Measurements from ENCODE around the gene NBEA.

DNA sequence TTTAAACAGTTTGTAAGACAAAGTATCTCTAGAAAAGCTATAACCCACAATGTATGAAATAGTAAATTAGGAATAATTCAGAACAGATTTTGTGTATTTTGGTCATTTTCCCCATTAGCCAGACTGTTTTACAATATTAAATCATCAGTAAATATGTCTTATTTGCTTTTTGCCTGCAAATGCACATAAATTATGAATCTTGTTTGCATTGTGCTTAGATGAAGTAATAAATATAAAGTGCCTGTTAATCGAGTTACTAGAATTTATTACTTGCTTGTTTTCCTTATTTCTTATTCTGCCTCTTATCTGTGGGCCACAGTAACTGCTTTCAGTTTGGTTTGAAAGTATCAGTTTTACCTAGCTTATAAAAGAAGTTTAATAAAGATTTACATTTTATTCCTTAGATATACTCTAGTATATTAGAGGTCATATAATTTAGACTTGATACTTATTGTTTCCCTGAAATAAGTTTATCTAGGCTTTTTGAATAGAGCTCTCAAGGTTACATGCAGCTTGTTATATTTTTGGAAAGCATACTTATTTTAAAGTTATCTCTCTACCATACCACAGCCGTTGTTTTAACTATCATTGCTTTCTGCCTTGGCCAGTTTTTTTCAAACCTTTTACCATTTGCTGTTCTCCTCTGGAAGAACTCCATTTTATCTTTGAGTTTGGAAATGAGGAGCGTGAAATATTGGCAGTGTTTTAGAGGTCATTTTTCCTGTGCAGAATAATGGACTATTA is 238.0 kb downstream of the NBEA start:
- TF ChIP-seq POLR2A (IDR thresholded peaks at IDR 0.05): no peak
- TF ChIP-seq, protein P1, sequence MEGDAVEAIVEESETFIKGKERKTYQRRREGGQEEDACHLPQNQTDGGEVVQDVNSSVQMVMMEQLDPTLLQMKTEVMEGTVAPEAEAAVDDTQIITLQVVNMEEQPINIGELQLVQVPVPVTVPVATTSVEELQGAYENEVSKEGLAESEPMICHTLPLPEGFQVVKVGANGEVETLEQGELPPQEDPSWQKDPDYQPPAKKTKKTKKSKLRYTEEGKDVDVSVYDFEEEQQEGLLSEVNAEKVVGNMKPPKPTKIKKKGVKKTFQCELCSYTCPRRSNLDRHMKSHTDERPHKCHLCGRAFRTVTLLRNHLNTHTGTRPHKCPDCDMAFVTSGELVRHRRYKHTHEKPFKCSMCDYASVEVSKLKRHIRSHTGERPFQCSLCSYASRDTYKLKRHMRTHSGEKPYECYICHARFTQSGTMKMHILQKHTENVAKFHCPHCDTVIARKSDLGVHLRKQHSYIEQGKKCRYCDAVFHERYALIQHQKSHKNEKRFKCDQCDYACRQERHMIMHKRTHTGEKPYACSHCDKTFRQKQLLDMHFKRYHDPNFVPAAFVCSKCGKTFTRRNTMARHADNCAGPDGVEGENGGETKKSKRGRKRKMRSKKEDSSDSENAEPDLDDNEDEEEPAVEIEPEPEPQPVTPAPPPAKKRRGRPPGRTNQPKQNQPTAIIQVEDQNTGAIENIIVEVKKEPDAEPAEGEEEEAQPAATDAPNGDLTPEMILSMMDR (IDR thresholded peaks at IDR 0.05): no peak
